ENCODE results near the gene MORN1.

Gene MORN1

DNA sequence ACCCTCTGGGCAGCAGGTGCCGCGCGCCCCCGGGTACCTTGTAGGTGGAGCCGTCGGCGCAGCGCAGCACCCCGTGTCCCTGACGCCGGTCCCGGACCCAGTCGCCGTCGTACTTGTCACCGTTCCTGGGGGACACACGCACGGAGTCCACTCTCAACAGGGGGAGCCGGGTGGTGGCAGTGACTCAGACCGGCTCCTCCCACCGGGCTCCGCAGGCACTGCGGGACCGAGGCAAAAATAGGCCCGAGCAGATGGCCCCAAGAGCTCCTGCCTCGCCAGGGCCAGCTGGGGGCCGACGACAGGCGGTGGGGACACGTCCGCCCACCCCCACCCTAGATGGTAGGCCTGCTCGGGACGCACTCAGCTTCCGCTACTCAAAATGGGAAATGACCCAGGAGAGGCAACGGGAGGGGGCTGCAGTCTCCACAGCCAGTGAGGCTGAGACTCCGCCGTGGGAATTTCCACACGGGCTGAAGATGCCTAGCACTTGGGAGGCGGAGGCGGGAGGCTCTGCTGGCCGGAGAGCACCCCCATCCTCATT is 6.3 kb downstream of the MORN1 start:
- DNase-seq (ENCODE audit: low read depth), result no peak
- TF ChIP-seq, protein P1, sequence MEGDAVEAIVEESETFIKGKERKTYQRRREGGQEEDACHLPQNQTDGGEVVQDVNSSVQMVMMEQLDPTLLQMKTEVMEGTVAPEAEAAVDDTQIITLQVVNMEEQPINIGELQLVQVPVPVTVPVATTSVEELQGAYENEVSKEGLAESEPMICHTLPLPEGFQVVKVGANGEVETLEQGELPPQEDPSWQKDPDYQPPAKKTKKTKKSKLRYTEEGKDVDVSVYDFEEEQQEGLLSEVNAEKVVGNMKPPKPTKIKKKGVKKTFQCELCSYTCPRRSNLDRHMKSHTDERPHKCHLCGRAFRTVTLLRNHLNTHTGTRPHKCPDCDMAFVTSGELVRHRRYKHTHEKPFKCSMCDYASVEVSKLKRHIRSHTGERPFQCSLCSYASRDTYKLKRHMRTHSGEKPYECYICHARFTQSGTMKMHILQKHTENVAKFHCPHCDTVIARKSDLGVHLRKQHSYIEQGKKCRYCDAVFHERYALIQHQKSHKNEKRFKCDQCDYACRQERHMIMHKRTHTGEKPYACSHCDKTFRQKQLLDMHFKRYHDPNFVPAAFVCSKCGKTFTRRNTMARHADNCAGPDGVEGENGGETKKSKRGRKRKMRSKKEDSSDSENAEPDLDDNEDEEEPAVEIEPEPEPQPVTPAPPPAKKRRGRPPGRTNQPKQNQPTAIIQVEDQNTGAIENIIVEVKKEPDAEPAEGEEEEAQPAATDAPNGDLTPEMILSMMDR (conservative IDR thresholded peaks at IDR 0.05; ENCODE audit: control insufficient read depth, insufficient read depth, low read depth, low read length), result no peak
- H3K4me3 ChIP-seq (ENCODE audit: control insufficient read depth, low read depth, low read length), result no peak overlapping the region

DNA sequence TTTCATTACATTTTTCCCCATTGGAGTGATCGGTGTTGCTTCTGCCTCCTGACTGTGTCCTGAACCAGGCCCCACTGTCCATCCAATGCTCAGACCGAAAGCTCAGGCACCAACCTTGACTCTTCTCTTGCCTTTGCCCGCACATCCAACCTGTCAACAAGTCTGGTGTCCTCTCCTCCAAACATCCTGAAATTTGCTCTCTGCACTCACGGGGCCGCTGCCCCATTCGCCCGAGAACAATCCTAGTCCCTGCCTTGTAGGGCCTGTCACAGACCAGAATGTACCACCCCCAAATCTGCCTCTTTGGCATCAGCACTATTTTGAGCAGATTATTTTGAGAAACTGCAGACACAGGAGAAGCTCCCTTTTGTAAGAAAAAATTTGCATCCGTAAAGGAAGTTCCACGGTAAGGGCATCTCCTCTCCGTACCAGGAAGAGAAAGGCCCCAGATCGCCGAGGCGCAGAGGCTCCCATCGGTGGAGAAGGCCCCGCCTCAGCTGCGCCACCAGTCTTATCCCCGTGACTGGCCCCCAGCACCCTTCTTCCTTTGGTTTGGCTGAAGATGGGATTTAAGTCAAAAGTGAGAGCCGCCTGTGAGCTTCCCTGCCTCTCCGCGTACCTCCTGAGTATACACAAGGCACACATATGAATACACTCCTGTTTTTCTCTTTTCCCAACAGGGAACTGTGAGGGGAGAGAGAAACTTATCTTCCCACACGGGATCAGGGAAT is 7.1 kb downstream of the MORN1 start:
- no peak for DNase-seq (ENCODE audit: low read depth)
- H3K4me3 ChIP-seq (ENCODE audit: control insufficient read depth, low read depth, low read length), result no peak overlapping the region
- TF ChIP-seq, protein P1 (conservative IDR thresholded peaks at IDR 0.05; ENCODE audit: control insufficient read depth, insufficient read depth, low read depth, low read length), result no peak

DNA sequence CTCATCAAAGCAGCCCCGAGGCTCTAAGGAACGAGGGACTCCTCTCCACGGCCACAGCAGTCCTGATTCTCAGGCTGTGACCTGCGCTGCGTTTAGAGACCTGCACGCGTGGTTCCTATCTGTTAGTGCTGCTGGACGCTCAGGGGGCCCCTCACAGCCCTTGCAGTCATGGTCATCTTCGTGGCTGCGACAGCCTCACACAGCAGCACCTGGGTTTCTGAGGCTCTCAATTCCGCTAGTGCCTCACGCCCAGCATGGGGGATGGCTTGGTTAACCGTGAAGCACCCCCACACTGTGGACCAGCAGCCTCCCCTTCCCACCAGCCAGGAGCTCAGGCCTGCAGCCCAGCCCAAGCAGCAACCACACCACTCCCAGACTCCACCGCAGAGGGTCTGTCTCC is 7.8 kb downstream of the MORN1 start:
- H3K4me3 ChIP-seq (ENCODE audit: control insufficient read depth, low read depth, low read length), result no peak overlapping the region
- no peak for DNase-seq (ENCODE audit: low read depth)
- TF ChIP-seq, protein P1 (conservative IDR thresholded peaks at IDR 0.05; ENCODE audit: control insufficient read depth, insufficient read depth, low read depth, low read length), result no peak

DNA sequence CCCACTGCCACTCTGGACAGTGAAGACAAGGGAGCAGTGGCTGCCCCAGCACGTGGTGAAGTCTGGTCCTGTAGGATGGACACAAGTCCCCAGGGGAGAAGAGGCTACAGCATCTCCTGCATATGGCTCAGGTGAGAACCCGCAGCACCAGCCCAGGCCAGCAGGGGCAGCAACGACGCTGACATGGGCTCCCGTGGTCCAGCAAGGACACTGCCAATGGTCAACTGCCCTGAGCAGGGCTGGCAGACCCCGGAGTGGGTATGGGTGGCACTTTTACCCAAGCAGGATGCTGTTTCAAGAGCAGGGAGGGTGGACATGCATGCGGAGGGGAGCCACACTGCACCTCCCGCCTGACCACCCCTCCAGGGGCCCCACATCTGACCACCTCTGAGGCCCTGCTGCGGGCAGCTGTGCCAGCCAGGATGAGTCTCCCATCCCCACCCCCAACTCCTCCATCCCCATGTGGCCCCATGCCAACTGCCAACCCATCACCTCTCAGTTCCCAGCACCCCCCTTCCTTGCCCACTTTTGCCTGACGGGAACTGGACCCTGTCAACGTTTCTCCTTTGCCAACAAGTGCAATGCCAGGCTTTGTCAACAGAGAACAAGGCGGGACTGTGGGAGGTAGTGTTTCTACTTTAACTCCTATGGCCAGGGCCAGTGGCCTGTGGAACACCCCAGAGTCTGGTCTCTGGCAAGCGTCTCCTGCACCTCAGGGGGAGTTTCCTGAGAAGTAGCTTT is 8.6 kb downstream of the MORN1 start:
- H3K4me3 ChIP-seq (ENCODE audit: control insufficient read depth, low read depth, low read length), result no peak overlapping the region
- TF ChIP-seq, protein P1 (conservative IDR thresholded peaks at IDR 0.05; ENCODE audit: control insufficient read depth, insufficient read depth, low read depth, low read length), result peak; percentile 49
- peak; percentile 26 for DNase-seq (ENCODE audit: low read depth)

DNA sequence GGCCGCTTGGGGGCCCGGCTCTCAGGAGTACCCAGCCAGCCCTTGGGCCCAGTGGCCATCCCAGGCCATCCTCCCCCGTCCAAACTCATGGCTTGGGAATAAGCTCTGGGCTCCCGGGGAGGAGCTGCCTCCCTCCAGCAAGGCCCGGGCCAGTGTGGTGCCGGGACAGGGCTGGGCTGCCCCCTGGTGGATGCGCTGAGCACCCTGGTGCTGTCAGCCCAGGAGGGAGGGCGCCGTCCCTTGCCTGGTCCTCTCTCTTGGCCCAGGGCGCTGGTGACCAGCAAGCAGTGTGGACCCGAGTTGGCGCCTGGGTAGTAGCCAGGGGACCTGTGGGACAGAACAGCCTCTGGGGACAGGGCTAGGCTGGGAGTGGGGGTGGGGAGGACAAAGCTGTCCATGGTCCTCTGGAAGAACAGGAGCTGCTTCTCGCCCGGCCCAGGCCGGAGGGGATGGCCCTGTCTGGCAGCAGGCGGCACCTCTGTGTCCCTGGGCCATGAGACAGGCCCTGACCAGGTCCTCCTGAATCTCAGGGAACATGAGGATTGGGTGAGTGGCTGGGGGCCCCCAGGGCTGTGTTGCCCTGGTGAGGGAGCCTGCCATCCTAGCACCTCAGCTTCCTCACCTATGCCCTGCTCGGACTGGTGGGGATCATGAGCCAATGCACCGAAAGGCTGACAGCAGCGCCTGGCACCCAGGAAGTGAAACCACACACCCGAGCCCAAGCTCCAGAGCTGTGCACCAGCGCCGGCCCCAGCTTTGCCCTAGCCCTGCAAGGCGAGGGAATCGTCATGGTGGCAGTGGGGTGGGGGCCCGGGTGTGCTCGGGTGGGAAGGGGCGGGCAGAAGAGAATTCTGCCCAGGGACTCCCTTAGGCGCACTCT is 9.4 kb downstream of the MORN1 start:
- peak; percentile 75 for DNase-seq (ENCODE audit: low read depth)
- H3K4me3 ChIP-seq (ENCODE audit: control insufficient read depth, low read depth, low read length), result no peak overlapping the region
- TF ChIP-seq, protein P1 (conservative IDR thresholded peaks at IDR 0.05; ENCODE audit: control insufficient read depth, insufficient read depth, low read depth, low read length), result peak; percentile 82
